SKM-1 treated with dmso at 0.1 percent for 144 hours (cell line): ENCODE data around the gene KIAA1328.
A peak's percentile ranks its signal among the peaks of the same experiment; 100 is the strongest.
"Not testable (repeated sequence)": the region's sequence is repeated elsewhere in the genome, so short reads cannot be mapped to it uniquely, and the experiment has no call there.

Experiments
- DNase-seq: peaks from one replicate; lab custom pipeline; 2025; ENCODE audit not compliant: unreplicated experiment; lab: John Stamatoyannopoulos, UW

KIAA1328 gene

DNA sequence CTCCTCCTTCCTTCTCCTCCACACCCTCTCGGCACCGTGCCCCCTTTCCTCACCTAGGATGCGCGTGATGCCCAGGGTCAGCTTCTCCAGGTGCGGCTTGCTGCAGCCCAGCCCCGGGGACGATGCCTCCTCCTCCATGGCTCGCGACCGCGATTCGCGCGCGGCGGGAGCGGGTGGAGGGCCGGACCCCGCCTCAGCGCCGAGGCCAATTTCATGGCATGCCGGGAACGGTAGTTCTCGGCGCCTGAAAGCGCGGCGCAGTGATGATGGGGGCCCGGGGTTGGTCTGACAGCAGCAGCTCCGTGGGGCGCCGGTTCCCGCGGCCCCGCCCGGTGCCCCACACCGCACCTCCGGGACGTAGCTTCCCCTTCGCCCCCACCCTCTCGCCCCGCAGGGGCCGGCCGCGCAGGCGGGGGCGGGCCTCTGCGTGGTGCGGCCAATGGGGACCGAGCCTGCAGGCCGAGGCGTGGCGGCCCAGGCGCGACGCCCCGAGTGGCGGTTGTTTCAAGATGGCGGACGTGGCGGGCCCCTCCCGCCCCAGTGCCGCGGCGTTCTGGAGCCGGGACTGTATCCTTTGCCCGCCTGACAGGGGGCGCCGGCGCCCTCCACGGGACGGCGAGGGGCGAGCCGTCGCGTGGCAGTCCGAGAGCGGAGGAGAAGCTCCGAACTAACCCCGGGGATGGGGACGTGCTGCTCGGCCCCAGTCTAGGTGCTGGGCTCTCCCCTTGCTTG lies at the start of gene KIAA1328, which contains the start of gene TPGS2:
Gene KIAA1328 (plus strand): TSS at position 498 of the 732 bp plus-strand sequence. CDS start 12 bp downstream, at position 510.
Gene TPGS2 (minus strand): TSS at position 373 of the 732 bp plus-strand sequence. CDS start 235 bp downstream, at position 138.
- peak; percentile 85 for DNase-seq

DNA sequence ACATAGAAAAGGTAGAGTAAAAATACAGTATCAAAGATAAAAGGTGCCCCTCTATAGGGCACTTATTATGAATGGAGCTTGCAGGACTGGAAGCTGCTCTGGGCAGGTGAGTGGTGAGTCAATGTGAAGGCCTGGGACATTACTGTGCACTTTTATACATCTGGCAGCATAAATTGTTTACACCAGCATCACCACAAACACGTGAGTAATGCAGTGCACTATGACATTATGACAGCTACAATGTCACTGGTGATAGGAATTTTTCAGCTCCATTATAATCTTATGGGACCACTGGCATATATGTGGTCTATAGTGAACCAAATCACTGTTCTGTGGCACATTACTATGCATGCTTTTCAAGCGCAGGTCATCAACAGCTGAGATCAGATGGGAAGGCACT lies 48.2 kb upstream of the KIAA1328 start:
- no peak for DNase-seq

DNA sequence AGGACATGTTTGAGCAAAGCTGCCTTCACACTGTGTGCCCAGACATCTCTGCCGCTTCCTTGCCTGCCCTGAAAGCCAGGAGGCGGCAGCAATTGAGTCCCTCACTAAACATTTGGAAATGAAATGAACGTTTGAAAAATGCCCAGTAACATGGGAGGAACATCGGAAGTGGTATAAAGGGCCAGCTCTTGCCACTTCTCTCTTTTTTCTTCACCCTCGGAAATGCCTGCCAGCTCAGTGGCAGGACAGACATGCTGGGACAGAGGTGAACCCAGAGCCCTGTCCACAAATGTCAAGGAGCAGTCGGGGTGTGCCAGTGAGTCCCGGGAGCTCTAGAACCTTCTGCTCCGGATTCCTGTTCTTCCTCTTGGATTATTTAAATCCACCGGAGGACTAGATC lies 46.2 kb upstream of the KIAA1328 start:
- DNase-seq: no peak

DNA sequence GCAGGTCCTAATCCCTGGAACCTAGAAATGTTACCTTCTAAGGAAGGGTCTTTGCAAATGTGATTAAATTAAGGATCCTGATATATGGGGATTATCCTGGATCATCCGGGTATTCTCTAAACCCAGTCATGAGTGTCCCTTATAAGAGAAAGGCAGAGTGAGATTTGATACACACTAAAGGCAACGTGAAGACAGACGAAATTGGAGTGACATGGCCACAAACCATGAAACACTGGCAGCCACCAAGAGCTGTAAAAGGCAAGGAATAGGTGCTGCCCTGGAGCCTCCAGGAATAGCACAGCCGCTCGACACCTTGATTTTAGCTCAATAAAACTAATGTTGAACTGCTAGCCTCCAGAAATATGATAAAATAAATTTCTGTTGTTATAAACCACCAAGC lies 45.1 kb upstream of the KIAA1328 start:
- DNase-seq: no peak

DNA sequence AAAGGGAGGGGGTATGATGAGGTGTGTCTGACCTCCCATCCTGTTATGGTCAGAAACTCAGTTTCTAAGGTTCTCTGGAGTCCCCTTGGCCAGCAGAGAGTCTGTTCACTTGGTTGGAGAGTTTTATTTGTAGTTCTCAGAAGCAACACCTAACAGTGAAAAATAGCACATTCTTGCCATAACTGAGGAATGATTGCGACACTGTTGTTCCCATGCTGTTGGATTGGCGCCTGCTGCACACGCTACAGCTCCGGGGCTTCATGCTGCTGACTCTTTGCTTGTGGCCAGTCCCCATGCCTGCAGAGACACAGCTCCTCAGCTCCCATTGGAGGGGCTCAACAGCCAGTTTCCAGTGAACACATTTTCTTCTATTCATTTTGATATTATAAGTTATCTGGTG lies 42.2 kb upstream of the KIAA1328 start:
- no peak for DNase-seq

DNA sequence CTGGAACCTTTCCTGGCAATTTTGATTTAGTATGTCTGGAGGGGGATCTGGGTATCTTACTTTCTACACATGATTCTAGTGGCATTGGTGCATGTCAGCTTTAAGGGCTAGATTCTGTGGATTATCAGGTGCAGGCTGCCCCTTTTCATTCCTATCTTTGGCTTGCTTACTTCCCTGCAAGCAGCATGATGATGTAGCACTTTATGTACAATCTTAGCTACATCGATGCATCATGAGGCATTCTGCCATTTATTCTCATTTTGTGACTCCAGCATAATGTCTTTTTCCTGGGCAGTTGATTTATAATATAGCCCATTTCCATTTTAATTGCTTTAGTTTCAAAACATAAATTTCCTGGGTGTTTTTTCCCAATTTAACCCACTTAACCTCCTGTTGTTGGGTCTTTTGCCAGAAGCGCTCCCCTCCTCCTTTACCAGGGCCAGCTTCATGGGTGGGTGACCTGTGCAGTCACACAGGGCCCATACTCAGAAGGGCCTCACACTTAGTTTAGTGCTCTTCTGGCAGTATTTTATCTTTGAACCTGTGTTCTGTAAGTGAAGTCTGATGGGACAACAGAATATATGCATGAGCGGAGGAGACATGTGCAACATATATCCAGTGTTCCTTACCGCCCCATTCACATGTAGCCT lies 36.2 kb upstream of the KIAA1328 start:
- DNase-seq: no peak

DNA sequence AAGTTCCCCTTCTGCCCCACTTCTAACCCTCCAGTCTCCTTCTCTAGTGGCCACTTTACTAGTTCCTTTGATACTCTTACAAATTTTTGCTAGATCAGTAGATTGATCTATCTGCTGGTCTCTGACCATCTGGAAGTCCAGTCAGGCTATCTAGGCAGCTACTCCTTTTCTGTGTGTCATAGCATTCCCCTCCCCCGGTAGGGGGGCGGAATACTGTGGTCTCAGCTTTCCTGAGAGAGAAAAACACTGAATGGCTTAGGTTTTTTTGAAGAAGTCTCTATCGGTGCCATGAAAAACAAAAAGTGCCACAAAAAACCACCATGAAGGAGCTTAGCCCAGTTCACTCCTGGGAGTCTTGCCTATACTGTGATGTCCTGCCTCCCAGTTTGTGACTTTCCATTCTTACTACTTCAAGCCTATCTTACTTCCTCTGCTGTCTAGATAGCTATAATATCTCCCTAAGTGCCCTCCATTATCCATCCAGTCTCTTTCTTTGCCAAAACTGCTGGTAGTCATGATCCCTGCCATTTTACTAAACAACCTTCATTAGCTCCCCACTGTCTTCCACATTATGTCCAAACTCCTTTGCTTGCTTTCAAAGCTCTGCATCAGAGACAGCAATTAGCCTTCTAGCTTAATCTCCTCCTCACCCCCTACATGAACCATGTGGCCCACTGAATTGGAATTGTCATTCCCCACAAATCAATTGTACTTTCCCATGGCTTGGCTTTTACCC lies 30.0 kb upstream of the KIAA1328 start:
- no peak for DNase-seq

DNA sequence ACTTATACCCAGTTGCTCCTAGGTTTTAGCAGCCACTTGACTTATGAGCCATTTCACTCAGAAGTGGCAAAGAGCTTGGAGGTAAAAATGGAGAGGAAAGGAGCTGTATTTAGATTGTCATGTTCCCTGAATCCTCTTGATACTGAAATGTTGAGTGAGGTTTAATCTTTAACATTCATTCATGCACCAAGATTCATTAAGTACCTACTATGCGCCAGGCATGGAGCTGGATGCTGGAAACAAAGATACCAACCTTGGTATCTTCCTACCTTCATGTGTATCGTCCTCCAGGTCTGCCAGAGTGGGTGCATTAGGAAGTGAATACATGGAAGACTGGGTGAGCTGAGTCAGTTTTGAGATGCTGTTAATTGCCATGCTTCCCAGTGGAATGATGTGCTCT lies 23.8 kb upstream of the KIAA1328 start:
- no peak for DNase-seq

DNA sequence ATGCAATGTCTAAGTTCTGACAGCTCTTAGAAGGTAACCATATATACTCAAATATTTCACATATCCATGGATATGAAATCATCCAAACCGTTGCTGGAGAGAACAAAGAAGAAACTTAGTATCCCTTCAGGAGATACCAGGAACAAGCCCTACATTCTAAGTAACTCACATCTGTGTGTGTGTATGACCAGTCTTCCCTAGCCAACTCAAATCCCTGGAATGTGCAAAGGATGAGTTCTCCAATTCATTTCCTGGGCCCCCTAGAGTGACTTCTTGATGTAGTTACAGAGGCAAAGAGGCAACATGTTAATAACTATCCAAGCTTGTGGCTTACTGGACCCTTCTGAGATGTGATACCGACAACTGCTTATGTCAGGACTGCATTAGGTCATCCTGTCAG lies 20.2 kb upstream of the KIAA1328 start:
- no peak for DNase-seq

DNA sequence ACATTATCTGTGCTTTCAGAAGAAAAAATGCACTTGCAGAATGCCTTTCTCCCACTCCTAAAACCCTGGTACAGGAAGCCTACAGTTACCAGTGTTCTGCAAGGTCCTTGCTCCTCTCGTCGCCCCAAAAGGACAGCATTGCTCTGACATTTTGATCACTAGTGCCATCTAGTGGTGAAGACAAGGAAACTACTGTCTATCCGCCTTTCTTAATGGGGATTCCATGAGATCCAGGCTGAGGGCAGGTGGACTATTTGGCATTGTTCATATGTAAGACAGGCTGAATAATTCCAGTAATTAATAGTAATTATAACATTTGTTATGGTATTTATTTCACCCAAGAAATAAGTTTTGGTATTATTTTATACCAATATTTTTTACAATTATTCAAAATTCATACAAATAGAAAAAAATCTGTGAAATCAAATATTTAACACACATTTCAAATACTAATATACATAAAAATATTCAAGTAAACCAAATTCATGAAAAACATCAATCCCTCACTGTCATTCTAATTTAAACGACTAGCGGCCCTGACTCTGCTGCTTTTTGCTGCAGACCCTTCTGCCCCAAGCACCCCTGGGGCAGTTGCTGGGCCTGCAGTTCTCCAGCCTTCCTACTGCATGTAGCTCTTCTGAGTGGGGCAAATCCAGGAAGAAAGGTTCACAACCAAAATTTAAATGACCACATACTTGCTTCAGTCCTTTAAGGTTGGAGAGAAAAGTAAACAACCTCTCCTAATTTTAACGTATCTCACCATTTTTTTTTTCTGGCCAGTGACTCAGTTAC lies 19.1 kb upstream of the KIAA1328 start:
- peak; percentile 62 for DNase-seq

DNA sequence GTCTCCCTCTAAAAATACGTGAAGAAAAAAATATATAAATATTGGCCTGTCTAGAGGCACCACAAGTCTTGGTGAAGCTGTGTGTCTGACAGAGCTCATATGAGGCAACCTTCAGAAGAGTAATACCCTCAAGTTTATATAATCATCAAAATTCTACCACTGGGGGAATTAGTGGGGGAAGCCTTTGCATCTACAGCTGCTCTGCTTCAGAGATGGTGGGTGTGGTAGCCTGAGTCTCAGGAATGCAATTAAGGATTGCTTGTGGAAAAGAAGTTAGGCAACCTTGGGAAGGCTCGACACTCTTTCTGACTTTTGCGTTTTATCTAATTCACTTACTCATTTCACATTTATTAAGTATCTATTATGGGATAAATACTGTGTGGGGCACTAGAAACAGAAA lies 17.5 kb upstream of the KIAA1328 start:
- no peak for DNase-seq

DNA sequence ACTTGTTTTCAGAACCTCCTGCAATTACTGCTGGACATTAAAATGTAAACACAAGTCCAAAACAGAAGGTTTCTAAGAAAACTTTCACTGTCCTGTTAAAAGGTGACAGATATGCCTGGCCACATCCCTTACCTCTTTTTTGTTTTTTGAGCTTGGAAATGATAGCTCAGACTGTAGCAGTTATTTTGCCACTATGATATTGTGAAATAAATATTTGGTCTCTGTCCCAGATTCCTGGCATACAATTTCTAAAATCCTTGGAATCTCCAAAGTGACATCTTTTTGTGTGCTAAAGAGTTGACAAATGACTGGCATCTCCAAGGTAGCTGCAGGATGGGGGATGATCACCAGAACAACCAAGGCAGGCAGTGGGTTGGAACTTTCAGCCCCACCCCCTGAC lies 17.0 kb upstream of the KIAA1328 start:
- no peak for DNase-seq

DNA sequence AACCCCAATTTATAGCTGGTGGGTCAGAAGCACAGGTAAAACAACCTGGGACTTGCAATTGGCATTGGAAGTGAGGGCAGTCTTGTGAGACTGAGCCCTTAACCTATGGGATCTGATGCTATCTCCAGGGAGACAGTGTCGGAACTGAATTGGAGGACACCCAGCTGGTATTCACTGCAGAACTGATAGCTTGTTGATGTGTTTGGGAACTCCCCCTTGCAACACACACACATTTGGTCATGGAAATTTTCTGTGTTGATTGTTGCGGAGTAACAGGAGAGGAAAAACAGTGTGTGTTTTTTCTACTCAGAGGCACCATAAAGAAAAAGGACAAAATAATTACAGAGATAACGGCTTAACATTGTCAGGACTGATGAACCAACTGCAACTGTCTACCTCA lies 16.2 kb upstream of the KIAA1328 start:
- DNase-seq: no peak

DNA sequence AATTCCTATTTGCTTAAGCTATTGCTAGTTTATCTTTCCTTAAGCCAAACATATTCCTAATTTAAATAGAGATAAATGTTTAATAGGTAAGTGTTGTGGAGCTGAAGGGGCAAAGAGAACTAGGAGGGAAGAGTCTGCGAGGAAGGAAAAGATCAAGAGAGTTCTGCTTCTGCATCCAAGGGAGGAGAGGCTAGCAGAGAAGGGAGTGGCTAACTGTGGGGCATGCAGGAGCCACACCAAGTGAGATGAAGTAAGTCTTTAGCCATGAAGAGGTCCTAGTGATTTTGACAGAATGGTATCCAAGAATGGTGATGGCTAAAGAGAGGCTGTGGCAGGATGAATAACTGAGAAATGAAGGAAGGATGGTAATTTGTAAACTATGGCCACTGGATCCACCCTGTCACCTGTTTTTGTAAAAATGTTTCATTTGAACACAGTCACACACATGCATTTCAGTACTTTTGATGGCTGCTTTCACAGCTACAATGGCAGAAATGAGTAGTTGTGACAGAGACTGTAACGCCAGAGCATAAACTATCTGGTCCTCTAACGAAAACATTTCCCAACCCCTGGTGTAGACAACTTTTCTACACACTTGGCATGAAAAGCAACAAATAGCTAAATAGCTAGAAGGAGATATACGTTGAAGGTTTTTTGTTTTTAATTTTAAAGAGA lies 15.7 kb upstream of the KIAA1328 start:
- DNase-seq: no peak

DNA sequence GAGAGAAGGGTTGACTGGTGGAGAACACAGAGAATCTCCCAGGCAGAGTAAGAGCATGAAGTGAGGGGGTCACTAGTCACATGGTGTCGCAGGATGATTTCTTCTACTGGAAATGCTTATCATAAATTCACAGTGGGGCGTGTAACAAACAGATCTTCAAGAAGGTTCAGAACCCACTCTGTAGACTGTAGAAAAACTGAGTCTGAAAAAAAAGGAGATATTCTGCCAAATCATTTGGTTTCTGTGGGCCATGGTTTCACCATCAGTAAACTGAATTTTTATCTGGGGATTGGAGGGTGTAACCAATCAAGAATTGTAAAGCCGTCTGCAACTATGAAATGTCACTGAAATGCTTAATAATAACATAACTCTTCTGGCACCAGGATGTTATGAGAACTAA lies 15.1 kb upstream of the KIAA1328 start:
- DNase-seq: no peak

DNA sequence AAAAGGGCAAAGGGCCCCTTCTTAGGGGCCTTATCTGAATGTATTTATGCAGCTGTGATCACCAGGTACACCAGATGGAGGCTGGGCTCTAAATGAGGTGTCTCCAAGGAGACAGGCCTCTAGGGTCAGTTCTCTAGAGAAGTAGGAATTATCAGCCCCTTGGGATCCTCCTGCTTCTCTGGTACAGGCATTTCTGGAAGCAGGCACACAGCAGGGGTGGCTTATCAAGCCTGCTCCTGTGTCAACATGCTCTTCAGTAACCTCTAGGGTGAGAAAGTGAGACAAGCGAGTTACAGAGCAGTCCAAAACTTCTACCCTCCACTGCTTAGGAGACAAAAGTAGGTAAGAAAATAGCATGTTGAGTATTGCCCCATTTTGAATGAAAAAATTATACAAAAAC lies 13.9 kb upstream of the KIAA1328 start:
- DNase-seq: no peak

DNA sequence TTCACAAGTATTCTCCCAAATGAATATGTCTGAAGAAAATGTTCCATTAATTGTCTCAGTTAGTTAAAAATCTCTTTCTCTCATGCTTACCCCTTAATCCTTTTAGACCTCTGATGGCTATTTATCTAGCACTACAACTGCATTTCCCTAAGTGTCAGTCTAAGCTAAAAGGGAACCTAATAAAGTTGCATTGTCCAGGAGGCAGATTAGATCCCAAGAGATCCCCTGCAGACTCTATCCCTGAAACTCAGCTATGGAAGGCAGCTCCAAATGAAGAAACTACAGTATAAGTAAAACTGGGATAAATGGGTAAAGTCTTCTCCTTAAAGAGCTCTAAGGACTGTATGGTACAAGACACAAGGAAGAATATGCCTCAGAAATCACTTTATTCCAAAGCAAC lies 12.8 kb upstream of the KIAA1328 start:
- not testable (repeated sequence) for DNase-seq

DNA sequence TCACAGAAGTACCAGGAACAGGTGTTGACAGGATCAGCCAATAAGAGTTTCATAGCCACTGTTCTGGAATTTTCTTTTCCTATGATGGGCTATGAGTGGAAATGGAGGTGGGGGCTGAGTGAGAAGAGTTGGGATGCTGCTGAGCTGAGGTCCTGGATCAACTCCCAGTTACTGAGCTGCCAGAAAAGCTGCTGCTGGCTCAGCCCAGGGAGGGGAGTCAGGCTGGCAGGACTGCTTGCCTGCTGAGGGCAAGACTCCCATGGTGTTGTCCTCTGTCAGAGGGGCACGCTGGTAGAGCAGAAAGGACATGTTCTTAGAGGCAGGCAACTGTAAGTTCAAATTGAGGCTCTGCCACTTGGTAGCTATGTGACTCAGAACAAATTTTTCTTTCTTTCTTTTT lies 11.9 kb upstream of the KIAA1328 start:
- DNase-seq: no peak

DNA sequence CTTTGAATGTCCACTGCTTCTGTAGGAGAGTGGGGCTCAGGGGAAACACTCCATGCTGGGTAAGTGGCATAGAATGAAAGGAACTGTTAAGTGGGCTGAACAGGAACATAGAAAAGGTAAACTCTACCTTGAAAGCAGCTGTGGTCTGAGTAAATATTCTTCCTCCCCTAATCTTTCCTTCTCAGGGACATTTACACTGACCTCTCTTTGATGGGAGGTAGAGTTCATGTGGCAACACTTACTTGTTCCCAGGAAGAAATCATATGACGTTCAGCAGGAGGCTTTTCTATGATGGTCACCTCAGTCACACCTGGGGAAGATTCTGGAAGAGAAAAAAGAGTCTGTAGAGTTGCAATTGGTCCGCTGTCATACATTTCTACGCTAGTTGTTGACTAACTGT lies 10.3 kb upstream of the KIAA1328 start:
- no peak for DNase-seq

DNA sequence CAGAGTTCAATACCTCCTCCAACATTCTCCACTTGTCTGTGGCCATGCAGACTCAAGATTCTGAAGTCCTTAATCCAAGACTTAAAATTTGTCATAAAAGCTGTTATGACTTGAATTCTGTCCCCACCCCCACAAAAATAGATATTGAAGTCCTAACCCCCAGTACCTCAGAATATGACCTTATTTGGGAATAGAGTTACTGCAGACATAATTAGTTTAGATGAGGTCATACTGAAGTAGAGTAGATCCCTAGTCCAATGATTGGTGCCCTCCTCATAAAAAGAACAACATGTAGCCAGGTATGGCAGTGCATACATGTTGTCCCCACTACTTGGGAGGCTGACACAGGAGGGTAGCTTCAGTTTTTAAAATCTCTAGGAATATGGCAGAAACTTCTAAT lies 9.3 kb upstream of the KIAA1328 start:
- no peak for DNase-seq

DNA sequence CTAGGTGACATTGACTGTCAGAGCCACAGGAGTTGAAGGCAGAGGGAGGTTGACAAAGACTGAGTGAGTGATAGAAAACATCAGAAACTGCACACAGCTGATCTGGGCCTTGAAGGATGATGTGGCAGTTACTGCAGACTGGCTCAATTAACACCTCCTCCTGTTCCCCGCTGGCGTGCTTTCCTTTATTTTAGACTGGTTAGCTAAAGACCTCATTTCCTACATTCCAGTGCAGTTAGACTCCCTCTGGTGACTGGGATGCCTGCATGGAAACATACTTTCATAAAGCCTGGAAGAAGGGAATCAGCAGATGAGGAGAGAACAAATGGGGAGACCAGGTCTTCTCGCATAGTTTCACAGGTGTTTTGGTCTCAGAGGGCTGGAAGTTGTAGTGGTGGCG lies 7.2 kb upstream of the KIAA1328 start:
- no peak for DNase-seq
